ENCODE results near the gene HSPG2. TPM values are rescaled to one million over a fixed set of nuclear protein-coding genes. Genes with fewer than 3 reads are reported as not detected.

Gene HSPG2
- total and polyA plus RNA-seq, 11 donors: 164 to 608 (median 304) TPM

- TF ChIP-seq CTCF (IDR thresholded peaks at IDR 0.05): no peak
- no peak for TF ChIP-seq POLR2A (IDR thresholded peaks at IDR 0.05)
- Histone ChIP-seq H3K9me3 (no peaks in the 10 kb centered on the region), H3K4me1 (peaks cover 0 to 3% (median 0%) of the 10 kb centered on the region in 12 donors), H3K27me3 (no peaks in the 10 kb centered on the region), H3K36me3 (peaks cover 9 to 100% (median 93%) of the 10 kb centered on the region in 9 donors), H3K27ac (peak overlapping the region in 1 of 12 donors; percentile 40), H3K4me3 (no peak overlapping the region)
- DNase-seq (no peak), ATAC-seq (peak in 2 of 4 donors; percentile 6 to 12)
- intact Hi-C loops (cut with DNase I): loop anchor here in 1 of 10 donors (10.0 kb wide), 1 partner anchor 103 kb away; no protein-coding TSS in a partner anchor
- 86 to 95% (median 92%) methylated on average over 19 of the region's 19 CpGs for WGBS, 4 donors
These were observed 75.3 kb downstream of the HSPG2 start for GRCh38 chr1:21861602-21862429.

GRCh38 chr1:21860971-21861370 is 76.1 kb downstream of the HSPG2 start:
- peaks cover 0 to 3% (median 0%) of the 10 kb centered on the region in 12 donors for H3K4me1 ChIP-seq
- peaks cover 12 to 100% (median 94%) of the 10 kb centered on the region in 9 donors for H3K36me3 ChIP-seq
- 88 to 95% (median 93%) methylated on average over 3 of the region's 3 CpGs for WGBS, 4 donors
- intact Hi-C loops (cut with DNase I): loop anchor here in 1 of 10 donors (10.0 kb wide), 1 partner anchor 104 kb away; no protein-coding TSS in a partner anchor
- no peaks in the 10 kb centered on the region for H3K9me3 ChIP-seq
- H3K27ac ChIP-seq: peak overlapping the region in 1 of 12 donors; percentile 40
- H3K27me3 ChIP-seq: no peaks in the 10 kb centered on the region
- H3K4me3 ChIP-seq: no peak overlapping the region
- no peak for TF ChIP-seq POLR2A (IDR thresholded peaks at IDR 0.05)
- no peak for TF ChIP-seq CTCF (IDR thresholded peaks at IDR 0.05)
- ATAC-seq (no peak), DNase-seq (no peak)

DNA sequence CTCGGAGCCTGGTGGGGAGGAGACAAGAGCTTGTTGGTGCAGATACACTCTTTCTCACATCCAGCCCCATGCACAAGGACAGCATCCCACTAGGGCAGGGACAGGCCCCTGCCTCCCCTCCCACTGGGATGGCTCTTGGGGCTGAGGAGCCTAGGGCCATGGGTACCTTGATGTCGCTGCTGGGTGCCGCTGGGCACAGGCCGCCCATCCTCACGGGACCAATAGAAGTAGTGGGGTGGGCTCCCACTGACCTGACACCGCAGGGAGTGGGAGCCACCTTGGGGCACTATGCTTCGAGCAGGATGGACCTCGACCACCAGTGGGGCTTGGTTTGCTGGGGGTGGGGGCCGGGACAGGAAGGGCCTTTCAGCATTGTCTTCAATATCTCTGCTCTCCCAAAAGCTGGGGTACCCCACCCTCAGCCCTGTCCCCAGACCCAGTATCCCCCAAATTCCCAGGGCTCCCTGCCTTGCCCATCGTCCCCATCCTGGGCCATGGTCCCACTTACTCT is 77.4 kb downstream of the HSPG2 start:
- TF ChIP-seq CTCF (IDR thresholded peaks at IDR 0.05): no peak
- TF ChIP-seq POLR2A (IDR thresholded peaks at IDR 0.05): no peak
- H3K36me3 ChIP-seq: peaks cover 12 to 100% (median 94%) of the 10 kb centered on the region in 9 donors
- H3K4me3 ChIP-seq: no peak overlapping the region
- intact Hi-C loops (cut with DNase I): loop anchor here in 1 of 10 donors (10.0 kb wide), 1 partner anchor 105 kb away; no protein-coding TSS in a partner anchor
- H3K4me1 ChIP-seq: peaks cover 0 to 3% (median 0%) of the 10 kb centered on the region in 12 donors
- H3K27ac ChIP-seq: no peak overlapping the region
- H3K27me3 ChIP-seq: no peaks in the 10 kb centered on the region
- WGBS, 4 donors: 92 to 96% (median 93%) methylated on average over 7 to 10 of the region's 10 CpGs
- DNase-seq (peak in 1 of 5 donors; percentile 53), ATAC-seq (no peak)
- no peaks in the 10 kb centered on the region for H3K9me3 ChIP-seq
